Kidney (tissue), 14 donors: ENCODE results near the gene SLC35F6. TPM values are rescaled to one million over a fixed set of nuclear protein-coding genes. Genes with fewer than 3 reads are reported as not detected.
A peak's percentile ranks its signal among the peaks of the same experiment; 100 is the strongest.

Experiments
- DNase-seq, 5 donors: peaks; one replicate each; pipeline ENCODE4 v3.0.0-alpha.2; 2013 to 2020
- FAIRE-seq: peaks from 2 replicates; lab custom pipeline; 2012; peaks lifted over from hg19 to GRCh38; lab: Jason Lieb, UNC
- H3K27ac ChIP-seq, 2 donors: one replicate each; pipeline ENCODE4 v1.7.0; 2013; ENCODE audit warnings: low read depth in 2 of 2, low read length in 2 of 2, inconsistent platforms in 1 of 2
- H3K27me3 ChIP-seq: one replicate; pipeline ENCODE4 v1.7.1; 2013; ENCODE audit warnings: low read length, inconsistent platforms; ENCODE audit not compliant: control insufficient read depth, insufficient read depth
- H3K36me3 ChIP-seq, 3 donors: one replicate each; pipeline versions ENCODE4 v1.7.0 to v1.7.1; 2013; ENCODE audit warnings: low read length in 3 of 3, control low read depth in 1 of 3, inconsistent platforms in 1 of 3; ENCODE audit not compliant: insufficient read depth in 3 of 3, control insufficient read depth in 2 of 3
- H3K4me1 ChIP-seq, 3 donors: one replicate each; pipeline versions ENCODE4 v1.7.0 to v1.7.1; 2013; ENCODE audit warnings: low read length in 3 of 3, inconsistent platforms in 1 of 3, low read depth in 1 of 3; ENCODE audit not compliant: control insufficient read depth in 2 of 3, insufficient read depth in 2 of 3
- H3K4me3 ChIP-seq, 3 donors: one replicate each; pipeline versions ENCODE4 v1.7.0 to v1.8.1; 2013; ENCODE audit warnings: low read length in 3 of 3, control low read depth in 1 of 3, inconsistent platforms in 1 of 3
- H3K9ac ChIP-seq, 3 donors: one replicate each; pipeline versions ENCODE4 v1.7.0 to v1.7.1; 2013; ENCODE audit warnings: low read length in 3 of 3, control low read depth in 1 of 3, inconsistent platforms in 1 of 3
- H3K9me3 ChIP-seq, 3 donors: one replicate each; pipeline versions ENCODE4 v1.7.0 to v1.7.1; 2013; ENCODE audit warnings: low read length in 3 of 3, control low read depth in 1 of 3, inconsistent platforms in 1 of 3; ENCODE audit not compliant: control insufficient read depth in 2 of 3, insufficient read depth in 1 of 3
- CTCF ChIP-seq: IDR thresholded peaks from 3 replicates; pipeline ENCODE4 v1.5.1; 2012; ENCODE audit warnings: mild to moderate bottlenecking, moderate library complexity, borderline replicate concordance; ENCODE audit not compliant: insufficient read depth; ENCODE audit errors: extremely low read depth
- intact Hi-C: fragments of 100-400 bp; cut with DNase I; formaldehyde crosslinking; loops from one replicate; pipeline ENCODE4 v1.11.1; 2022
- polyA plus RNA-seq: library from polyadenylated mRNA; stranded (reverse); fragments of 350-450 nt; fragmentation: Illumina TruSeq; extraction: RNeasy Lipid Tissue Mini Kit (QIAGEN cat#74804); gene quantifications from one replicate; pipeline ENCODE4 v1.2.3, GENCODE V29; 2014; ENCODE audit warnings: low read depth, low replicate concordance; ENCODE audit not compliant: insufficient read depth
- total RNA-seq: library from RNA; stranded (reverse); fragmentation: NEBNext Ultra II Directional; extraction: Animal tissue kit (Norgen Biotek cat#: 25700); gene quantifications from one replicate; pipeline ENCODE4 v1.2.1, GENCODE V29; 2021
- donor health status: control.
- donor health status: control.
- donor health status: control.
- donor health status: control.
- donor health status: control.
- donor health status: DM: yes; HTN: yes; CAD: no.
- donor health status: Normal renal cell carcinoma (clear cell type).

Gene SLC35F6
- total and polyA plus RNA-seq, 2 donors from 2014 or later = 43.1 to 63.7 TPM

DNA sequence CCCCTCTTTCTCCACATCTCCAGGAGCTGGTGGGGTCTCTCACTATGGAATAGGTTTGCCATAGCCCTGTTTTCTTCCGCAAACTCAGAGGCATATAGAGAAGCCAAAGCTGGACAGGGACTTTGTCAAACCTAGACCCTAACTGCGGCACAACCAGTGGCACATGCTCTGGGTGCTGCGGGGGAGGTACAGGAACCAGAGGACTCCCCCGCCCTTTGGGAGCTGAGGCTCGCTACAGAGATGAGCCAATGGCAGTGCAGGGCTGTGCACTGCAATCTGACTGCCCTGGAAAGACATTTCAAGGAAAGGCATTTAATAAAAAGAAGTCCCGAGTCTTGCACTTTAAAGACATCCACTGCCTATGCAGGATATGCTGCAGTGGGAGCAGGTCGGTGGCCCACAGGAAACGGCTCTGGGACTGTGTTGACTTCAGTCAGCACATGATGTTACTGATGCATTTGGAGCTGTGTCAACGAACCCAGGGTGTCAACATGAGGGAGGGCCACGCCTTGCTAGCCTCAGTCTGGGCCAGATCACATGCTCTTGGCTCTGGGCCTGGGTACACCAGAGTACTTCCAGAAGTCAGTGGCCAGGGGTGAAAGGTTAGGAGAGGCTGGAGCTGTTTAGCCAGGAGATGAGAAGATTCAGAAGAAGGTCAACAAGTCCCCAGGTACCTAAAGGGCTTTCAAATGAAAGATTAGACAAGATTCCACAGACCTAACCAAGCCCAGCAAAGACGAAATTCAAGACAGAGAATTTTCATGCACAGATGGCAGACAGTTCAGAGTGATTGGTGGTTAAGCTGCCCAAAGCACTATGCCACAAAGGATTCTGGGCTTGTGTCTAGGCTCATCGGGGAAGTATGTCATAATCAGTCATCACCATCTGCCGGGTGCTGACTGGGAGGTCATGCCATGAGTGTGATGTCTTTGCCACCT lies 8.2 kb downstream of the SLC35F6 start:
- Histone ChIP-seq H3K9ac (peak overlapping the region in 1 of 3 donors; percentile 56), H3K4me1 (peaks cover 0 to 32% (median 21%) of the 10 kb centered on the region in 3 donors), H3K27me3 (no peaks in the 10 kb centered on the region), H3K9me3 (no peaks in the 10 kb centered on the region), H3K4me3 (peak overlapping the region in 2 of 3 donors; percentile 4 to 8), H3K27ac (peak overlapping the region; percentile 71 to 91), H3K36me3 (peaks cover 0 to 20% (median 19%) of the 10 kb centered on the region in 3 donors)
- no peak for TF ChIP-seq CTCF
- no peak for FAIRE-seq
- intact Hi-C loops = no loop called here
- peak in 2 of 5 donors; percentile 41 to 97 for DNase-seq

GRCh38 chr2:26776195-26776800 lies 12.2 kb downstream of the SLC35F6 start:
- DNase-seq = no peak
- Histone ChIP-seq H3K4me1 (peaks cover 0 to 18% (median 16%) of the 10 kb centered on the region in 3 donors), H3K27ac (no peak overlapping the region), H3K27me3 (no peaks in the 10 kb centered on the region), H3K36me3 (peaks cover 0 to 35% (median 28%) of the 10 kb centered on the region in 3 donors), H3K9ac (no peak overlapping the region), H3K9me3 (no peaks in the 10 kb centered on the region), H3K4me3 (no peak overlapping the region)
- TF ChIP-seq CTCF = no peak
- FAIRE-seq = no peak
- intact Hi-C loops = no loop called here

DNA sequence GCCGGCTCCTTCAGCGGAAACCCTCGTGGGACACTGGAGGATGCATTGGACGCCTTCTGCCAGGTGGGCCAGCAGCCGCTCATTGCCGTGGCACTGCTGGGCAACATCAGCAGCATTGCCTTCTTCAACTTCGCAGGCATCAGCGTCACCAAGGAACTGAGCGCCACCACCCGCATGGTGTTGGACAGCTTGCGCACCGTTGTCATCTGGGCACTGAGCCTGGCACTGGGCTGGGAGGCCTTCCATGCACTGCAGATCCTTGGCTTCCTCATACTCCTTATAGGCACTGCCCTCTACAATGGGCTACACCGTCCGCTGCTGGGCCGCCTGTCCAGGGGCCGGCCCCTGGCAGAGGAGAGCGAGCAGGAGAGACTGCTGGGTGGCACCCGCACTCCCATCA lies 14.0 kb downstream of the SLC35F6 start:
- intact Hi-C loops = no loop called here
- DNase-seq (no peak), FAIRE-seq (no peak)
- TF ChIP-seq CTCF = no peak
- H3K4me3 ChIP-seq = no peak overlapping the region
- H3K36me3 ChIP-seq = peaks cover 0 to 35% (median 28%) of the 10 kb centered on the region in 3 donors
- no peaks in the 10 kb centered on the region for H3K9me3 ChIP-seq
- no peak overlapping the region for H3K27ac ChIP-seq
- H3K27me3 ChIP-seq = no peaks in the 10 kb centered on the region
- H3K9ac ChIP-seq = no peak overlapping the region
- H3K4me1 ChIP-seq = no peaks in the 10 kb centered on the region
